Calu3 (cell line): Measurements from ENCODE around the gene PPM1H. TPM values are rescaled to one million over a fixed set of nuclear protein-coding genes. Genes with fewer than 3 reads are reported as not detected.

Experiments used
- BruUV-seq: library from RNA; stranded (reverse); fragments of 400-500 nt; replicated peaks from 2 replicates; lab custom pipeline; 2021; lab: Mats Ljungman, UMichigan
- CTCF ChIA-PET: fragments of 300-600 bp; sonication (Branson Sonifier 250); formaldehyde crosslinking; loops from one replicate; lab custom pipeline; 2022; ENCODE audit warnings: antibody characterized with exemption; lab: Charles Lee
- DNase-seq: peaks from one replicate; pipeline ENCODE4 v3.0.0; 2022
- H3K27ac Mint-ChIP-seq: one replicate; pipeline ENCODE4 v1.8.0; 2022; ENCODE audit warnings: mixed read lengths; ENCODE audit not compliant: unreplicated experiment
- H3K27me3 Mint-ChIP-seq: one replicate; pipeline ENCODE4 v1.8.0; 2022; ENCODE audit warnings: mixed read lengths; ENCODE audit not compliant: unreplicated experiment
- H3K36me3 Mint-ChIP-seq: one replicate; pipeline ENCODE4 v1.8.0; 2022; ENCODE audit warnings: mild to moderate bottlenecking, moderate library complexity, mixed read lengths; ENCODE audit not compliant: insufficient read depth, unreplicated experiment
- H3K4me1 Mint-ChIP-seq: one replicate; pipeline ENCODE4 v1.8.0; 2022; ENCODE audit warnings: mild to moderate bottlenecking, low read depth, mixed read lengths; ENCODE audit not compliant: unreplicated experiment
- H3K4me3 Mint-ChIP-seq: one replicate; pipeline ENCODE4 v1.8.0; 2022; ENCODE audit warnings: mild to moderate bottlenecking, low read depth, moderate library complexity, mixed read lengths; ENCODE audit not compliant: unreplicated experiment
- H3K9me3 Mint-ChIP-seq: one replicate; pipeline ENCODE4 v1.8.0; 2022; ENCODE audit warnings: low read depth, mixed read lengths; ENCODE audit not compliant: unreplicated experiment
- CTCF ChIP-seq: fragments of 200-600 bp; IDR thresholded peaks from one replicate; pipeline ENCODE4 v1.8.0; 2022; ENCODE audit warnings: antibody characterized with exemption; ENCODE audit not compliant: unreplicated experiment
- intact Hi-C: fragments of 100-400 bp; cut with micrococcal nuclease; formaldehyde crosslinking; loops from one replicate; pipeline ENCODE4 v1.10.0; 2022; ENCODE audit not compliant: unreplicated experiment
- total RNA-seq: library from RNA; stranded (reverse); gene quantifications from 2 replicates; pipeline ENCODE4 v1.2.3, GENCODE V29; 2022

PPM1H gene
- total RNA-seq, 1 experiment from 2014 or later, result 36.7 TPM

- Mint-ChIP-seq H3K36me3 (peaks cover 9% of the 10 kb centered on the region), H3K27me3 (no peaks in the 10 kb centered on the region), H3K9me3 (no peaks in the 10 kb centered on the region), H3K27ac (no peak overlapping the region), H3K4me1 (peaks cover 9% of the 10 kb centered on the region), H3K4me3 (no peak overlapping the region)
- intact Hi-C loops, result no loop called here
- no peak for TF ChIP-seq CTCF
- CTCF ChIA-PET, result no interaction called here
- no TSS peak for BruUV-seq
- no peak for DNase-seq
Measured at GRCh38 chr12:62776575-62776974, 158.4 kb downstream of the PPM1H start.

- no TSS peak for BruUV-seq
- no peak for DNase-seq
- no peak overlapping the region for H3K4me3 Mint-ChIP-seq
- no peak overlapping the region for H3K27ac Mint-ChIP-seq
- H3K4me1 Mint-ChIP-seq, result peaks cover 17% of the 10 kb centered on the region
- H3K27me3 Mint-ChIP-seq, result no peaks in the 10 kb centered on the region
- intact Hi-C loops, result no loop called here
- TF ChIP-seq CTCF, result no peak
- CTCF ChIA-PET, result no interaction called here
- H3K36me3 Mint-ChIP-seq, result peaks cover 6% of the 10 kb centered on the region
- H3K9me3 Mint-ChIP-seq, result no peaks in the 10 kb centered on the region
Measured at GRCh38 chr12:62774794-62775193, 160.2 kb downstream of the PPM1H start.

GRCh38 chr12:62772416-62772955 is 162.5 kb downstream of the PPM1H start:
- Mint-ChIP-seq H3K4me1 (peaks cover 24% of the 10 kb centered on the region), H3K36me3 (peaks cover 6% of the 10 kb centered on the region), H3K9me3 (no peaks in the 10 kb centered on the region), H3K27ac (no peak overlapping the region), H3K27me3 (no peaks in the 10 kb centered on the region), H3K4me3 (no peak overlapping the region)
- intact Hi-C loops, result no loop called here
- DNase-seq, result no peak
- CTCF ChIA-PET, result interaction anchor here (0.6 kb wide), 1 partner anchor 10 kb away, joined by 3 read pairs; no protein-coding TSS in a partner anchor
- BruUV-seq, result no TSS peak
- no peak for TF ChIP-seq CTCF

GRCh38 chr12:62771828-62772227 is 163.1 kb downstream of the PPM1H start:
- Mint-ChIP-seq H3K4me3 (no peak overlapping the region), H3K27ac (no peak overlapping the region), H3K36me3 (peaks cover 6% of the 10 kb centered on the region), H3K27me3 (no peaks in the 10 kb centered on the region), H3K9me3 (no peaks in the 10 kb centered on the region), H3K4me1 (peaks cover 26% of the 10 kb centered on the region)
- no peak for DNase-seq
- intact Hi-C loops, result no loop called here
- no TSS peak for BruUV-seq
- TF ChIP-seq CTCF, result no peak
- CTCF ChIA-PET, result no interaction called here
